Upper lobe of left lung (tissue), 6 donors: Measurements from ENCODE around the gene UGT1A6. TPM values are rescaled to one million over a fixed set of nuclear protein-coding genes. Genes with fewer than 3 reads are reported as not detected.

Experiments
- ATAC-seq, 2 donors: fragments of 200-7000 bp; cut with Tn5 transposase; one replicate each; pipeline ENCODE4 v1.9.1; 2022; ENCODE audit warnings: mild to moderate bottlenecking in 2 of 2, moderate library complexity in 2 of 2; ENCODE audit not compliant: low FRiP score in 2 of 2
- DNase-seq, 2 donors: peaks; one replicate each; pipeline ENCODE4 v3.0.0-alpha.2; 2019 to 2020
- H3K27ac ChIP-seq, 4 donors: fragments of 200-600 bp; sonication (generic); one replicate each; pipeline ENCODE4 v1.5.1; 2016 to 2019
- H3K27me3 ChIP-seq, 4 donors: fragments of 200-600 bp; sonication (generic); one replicate each; pipeline ENCODE4 v1.5.1; 2017 to 2019
- H3K36me3 ChIP-seq, 4 donors: fragments of 200-600 bp; sonication (generic); one replicate each; pipeline ENCODE4 v1.5.1; 2016 to 2019
- H3K4me1 ChIP-seq, 4 donors: fragments of 200-600 bp; sonication (generic); one replicate each; pipeline ENCODE4 v1.5.1; 2018 to 2019
- H3K4me3 ChIP-seq, 4 donors: fragments of 200-600 bp; sonication (generic); one replicate each; pipeline ENCODE4 v1.5.1; 2017 to 2019; ENCODE audit warnings: mild to moderate bottlenecking in 2 of 4, moderate library complexity in 1 of 4
- H3K9me3 ChIP-seq, 4 donors: fragments of 200-600 bp; sonication (generic); one replicate each; pipeline ENCODE4 v1.5.1; 2018 to 2019
- EP300 ChIP-seq, 4 donors: sonication (generic); formaldehyde crosslinking; IDR thresholded peaks; one replicate each; pipeline ENCODE4 v1.5.1; 2017; ENCODE audit warnings: antibody characterized with exemption in 4 of 4, control low read depth in 2 of 4
- POLR2A ChIP-seq, 4 donors: fragments of 450-650 bp; IDR thresholded peaks; one replicate each; pipeline ENCODE4 v1.5.1; 2016 to 2017; ENCODE audit warnings: antibody characterized with exemption in 4 of 4, mild to moderate bottlenecking in 2 of 4
- POLR2AphosphoS5 ChIP-seq, 2 donors: sonication (generic); formaldehyde crosslinking; IDR thresholded peaks; one replicate each; pipeline ENCODE4 v1.5.1; 2017; ENCODE audit warnings: antibody characterized with exemption in 2 of 2
- WGBS, 2 donors: methylation state at CpG; one replicate each; pipeline ENCODE4 v1.1.5; 2017 to 2018; 5-methylcytosine and 5-hydroxymethylcytosine counted together
- total RNA-seq, 6 donors: library from RNA; depleted of rRNA in 4 of 6; stranded (reverse); fragments of >200 nt in 4 of 6; gene quantifications; one replicate each; pipeline versions ENCODE4 v1.1.0 to v1.2.1, GENCODE V29; 2016 to 2021
- TF ChIP-seq, protein P1 (sequence below), 6 experiments: fragments of 450-650 bp in 4 of 6; fragments of 200-600 bp in 2 of 6; sonication (generic) in 2 of 6; IDR thresholded peaks; one replicate each; pipeline ENCODE4 v1.5.1; 2016 to 2019; ENCODE audit warnings: antibody characterized with exemption in 6 of 6
- donor health status: DM: no; HTN: no; CAD: no; lungs with moderate emphysema.
- donor health status: DM: no; HTN: yes; CAD: no; lungs with severe emphysema.

UGT1A6 gene
- total RNA-seq, 6 donors from 2014 or later, result 0.15 to 5.0 (median 0.33) TPM; not detected in 1

DNA sequence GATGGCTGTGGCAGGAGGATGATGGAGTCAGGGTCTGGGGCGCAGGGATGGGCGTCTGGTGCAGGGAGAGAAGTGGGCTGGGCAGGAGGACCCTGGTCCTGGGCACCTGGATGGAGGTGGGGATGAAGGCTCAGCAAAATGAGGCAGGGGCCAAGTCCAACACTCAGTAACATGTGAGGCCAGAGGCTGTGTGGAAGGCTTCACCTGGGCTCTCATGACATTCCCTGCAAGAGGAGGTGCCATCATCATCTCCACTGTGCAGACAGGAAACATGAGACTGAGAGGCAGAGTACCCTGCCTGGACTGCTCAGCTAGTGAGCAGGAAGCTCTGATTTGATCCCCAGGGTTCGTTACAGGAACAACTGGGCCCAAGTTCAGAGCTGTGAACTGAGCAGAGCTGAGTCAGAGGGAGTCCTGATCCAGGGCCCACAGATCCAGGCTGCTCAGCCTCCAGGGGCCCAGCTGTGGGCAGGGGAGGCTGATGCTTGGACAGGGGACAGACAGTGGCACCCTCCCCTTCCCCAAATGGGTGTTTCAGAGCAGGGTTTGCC lies 124.7 kb downstream of the UGT1A6 start:
- Histone ChIP-seq H3K4me1 (no peaks in the 10 kb centered on the region), H3K9me3 (no peaks in the 10 kb centered on the region), H3K36me3 (no peaks in the 10 kb centered on the region), H3K27ac (no peak overlapping the region), H3K4me3 (no peak overlapping the region), H3K27me3 (no peaks in the 10 kb centered on the region)
- TF ChIP-seq, protein P1, sequence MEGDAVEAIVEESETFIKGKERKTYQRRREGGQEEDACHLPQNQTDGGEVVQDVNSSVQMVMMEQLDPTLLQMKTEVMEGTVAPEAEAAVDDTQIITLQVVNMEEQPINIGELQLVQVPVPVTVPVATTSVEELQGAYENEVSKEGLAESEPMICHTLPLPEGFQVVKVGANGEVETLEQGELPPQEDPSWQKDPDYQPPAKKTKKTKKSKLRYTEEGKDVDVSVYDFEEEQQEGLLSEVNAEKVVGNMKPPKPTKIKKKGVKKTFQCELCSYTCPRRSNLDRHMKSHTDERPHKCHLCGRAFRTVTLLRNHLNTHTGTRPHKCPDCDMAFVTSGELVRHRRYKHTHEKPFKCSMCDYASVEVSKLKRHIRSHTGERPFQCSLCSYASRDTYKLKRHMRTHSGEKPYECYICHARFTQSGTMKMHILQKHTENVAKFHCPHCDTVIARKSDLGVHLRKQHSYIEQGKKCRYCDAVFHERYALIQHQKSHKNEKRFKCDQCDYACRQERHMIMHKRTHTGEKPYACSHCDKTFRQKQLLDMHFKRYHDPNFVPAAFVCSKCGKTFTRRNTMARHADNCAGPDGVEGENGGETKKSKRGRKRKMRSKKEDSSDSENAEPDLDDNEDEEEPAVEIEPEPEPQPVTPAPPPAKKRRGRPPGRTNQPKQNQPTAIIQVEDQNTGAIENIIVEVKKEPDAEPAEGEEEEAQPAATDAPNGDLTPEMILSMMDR (IDR thresholded peaks at IDR 0.05), result no peak
- TF ChIP-seq EP300 (IDR thresholded peaks at IDR 0.05), result no peak
- no peak for TF ChIP-seq POLR2A (IDR thresholded peaks at IDR 0.05)
- no peak for TF ChIP-seq POLR2AphosphoS5 (IDR thresholded peaks at IDR 0.05)
- 77 to 95% methylated on average over 2 to 3 of the region's 3 CpGs for WGBS, 2 donors
- DNase-seq, result peak in 1 of 2 donors; percentile 12
- ATAC-seq, result peak in 1 of 2 donors; percentile 20

DNA sequence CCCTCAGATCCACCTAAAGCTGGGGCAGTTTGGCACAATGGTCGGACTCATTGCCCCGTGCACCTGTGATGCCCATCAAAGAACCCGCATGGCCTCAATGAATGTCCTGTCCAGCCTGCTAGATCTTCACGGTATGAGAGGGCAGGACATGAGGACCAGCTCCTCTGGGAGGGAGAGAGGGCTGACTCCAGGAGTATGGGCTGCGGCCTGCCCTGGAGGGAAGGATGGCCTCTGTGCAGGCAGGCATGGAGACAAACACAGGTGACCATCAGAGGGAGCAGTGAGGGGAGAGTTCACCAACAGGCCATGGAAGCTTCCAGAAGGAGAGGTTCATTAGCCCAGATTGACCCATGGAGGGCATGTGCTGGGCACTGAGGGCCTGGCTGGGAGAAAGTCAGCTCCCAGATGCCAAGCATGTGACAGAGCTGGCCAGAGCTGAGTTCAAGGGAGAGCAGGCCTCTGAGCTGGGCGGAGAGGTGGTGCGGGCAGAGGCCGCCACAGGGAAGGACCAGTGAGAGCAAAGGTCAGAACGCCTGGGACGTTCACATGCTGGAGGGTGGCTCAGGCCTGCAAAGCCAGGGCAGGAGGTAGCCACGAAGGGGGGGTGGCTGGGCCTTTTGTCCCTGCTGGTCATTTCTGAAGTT lies 125.4 kb downstream of the UGT1A6 start:
- H3K9me3 ChIP-seq, result no peaks in the 10 kb centered on the region
- no peak overlapping the region for H3K27ac ChIP-seq
- 88 to 97% methylated on average over 7 to 11 of the region's 11 CpGs for WGBS, 2 donors
- no peaks in the 10 kb centered on the region for H3K4me1 ChIP-seq
- no peak for ATAC-seq
- H3K4me3 ChIP-seq, result no peak overlapping the region
- DNase-seq, result peak in 1 of 2 donors; percentile 14
- no peaks in the 10 kb centered on the region for H3K36me3 ChIP-seq
- no peaks in the 10 kb centered on the region for H3K27me3 ChIP-seq
- TF ChIP-seq POLR2AphosphoS5 (IDR thresholded peaks at IDR 0.05) (no peak), POLR2A (IDR thresholded peaks at IDR 0.05) (no peak), EP300 (IDR thresholded peaks at IDR 0.05) (no peak)

DNA sequence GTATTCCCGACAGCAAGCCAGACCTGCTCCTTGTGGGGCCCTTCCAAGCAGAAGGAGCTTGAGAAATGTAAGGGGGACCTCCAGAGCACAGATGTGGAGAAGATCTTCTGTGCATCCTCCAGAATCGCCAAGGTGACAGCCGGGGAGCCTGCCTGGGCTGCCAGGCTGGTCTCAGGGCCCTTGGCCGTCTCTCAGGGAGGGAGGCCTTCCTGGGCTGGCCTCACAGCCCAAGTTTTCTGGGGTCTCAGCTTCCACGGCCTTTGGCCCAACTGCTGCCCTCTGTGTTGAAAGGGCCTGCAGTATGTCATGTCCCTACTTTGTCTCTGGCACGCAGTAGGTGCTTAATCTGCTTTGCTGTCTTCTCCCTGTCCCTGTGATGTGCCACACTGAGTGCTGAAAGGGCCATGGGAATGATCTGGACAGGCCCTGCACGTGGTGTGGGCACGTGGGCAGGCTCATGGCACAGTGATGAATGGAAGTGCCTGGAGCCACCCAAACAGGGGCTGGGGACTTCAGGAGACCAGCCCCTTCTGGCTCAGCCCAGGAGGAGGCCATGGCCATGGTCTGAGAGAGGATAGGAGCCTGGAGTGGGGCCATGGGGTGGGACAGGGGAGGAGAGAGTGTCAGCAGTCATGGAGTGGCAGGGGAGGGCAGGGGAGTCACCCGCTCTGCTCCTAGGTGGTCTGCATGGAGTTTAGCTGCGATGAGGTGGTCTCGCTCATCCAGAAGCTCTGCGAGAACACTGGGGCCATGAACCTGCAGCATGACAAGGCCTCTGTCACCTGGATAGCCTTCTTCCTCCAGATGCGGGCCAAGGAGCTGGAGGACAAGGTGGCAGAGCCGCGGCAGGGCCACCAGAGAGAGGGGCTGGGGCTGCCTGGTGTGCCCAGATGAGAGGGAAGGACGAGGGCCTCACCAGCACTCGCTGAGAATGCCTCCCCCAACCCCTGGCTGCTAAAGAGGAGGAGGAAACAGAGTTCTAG lies 126.2 kb downstream of the UGT1A6 start:
- no peak for ATAC-seq
- TF ChIP-seq POLR2AphosphoS5 (IDR thresholded peaks at IDR 0.05), result no peak
- no peak for TF ChIP-seq POLR2A (IDR thresholded peaks at IDR 0.05)
- TF ChIP-seq, protein P1 (IDR thresholded peaks at IDR 0.05), result no peak
- no peak for TF ChIP-seq EP300 (IDR thresholded peaks at IDR 0.05)
- DNase-seq, result peak in 1 of 2 donors; percentile 13
- Histone ChIP-seq H3K4me3 (no peak overlapping the region), H3K4me1 (no peaks in the 10 kb centered on the region), H3K36me3 (no peaks in the 10 kb centered on the region), H3K27ac (no peak overlapping the region), H3K9me3 (no peaks in the 10 kb centered on the region), H3K27me3 (no peaks in the 10 kb centered on the region)
- WGBS, 2 donors, result 74 to 93% methylated on average over 8 to 17 of the region's 17 CpGs

DNA sequence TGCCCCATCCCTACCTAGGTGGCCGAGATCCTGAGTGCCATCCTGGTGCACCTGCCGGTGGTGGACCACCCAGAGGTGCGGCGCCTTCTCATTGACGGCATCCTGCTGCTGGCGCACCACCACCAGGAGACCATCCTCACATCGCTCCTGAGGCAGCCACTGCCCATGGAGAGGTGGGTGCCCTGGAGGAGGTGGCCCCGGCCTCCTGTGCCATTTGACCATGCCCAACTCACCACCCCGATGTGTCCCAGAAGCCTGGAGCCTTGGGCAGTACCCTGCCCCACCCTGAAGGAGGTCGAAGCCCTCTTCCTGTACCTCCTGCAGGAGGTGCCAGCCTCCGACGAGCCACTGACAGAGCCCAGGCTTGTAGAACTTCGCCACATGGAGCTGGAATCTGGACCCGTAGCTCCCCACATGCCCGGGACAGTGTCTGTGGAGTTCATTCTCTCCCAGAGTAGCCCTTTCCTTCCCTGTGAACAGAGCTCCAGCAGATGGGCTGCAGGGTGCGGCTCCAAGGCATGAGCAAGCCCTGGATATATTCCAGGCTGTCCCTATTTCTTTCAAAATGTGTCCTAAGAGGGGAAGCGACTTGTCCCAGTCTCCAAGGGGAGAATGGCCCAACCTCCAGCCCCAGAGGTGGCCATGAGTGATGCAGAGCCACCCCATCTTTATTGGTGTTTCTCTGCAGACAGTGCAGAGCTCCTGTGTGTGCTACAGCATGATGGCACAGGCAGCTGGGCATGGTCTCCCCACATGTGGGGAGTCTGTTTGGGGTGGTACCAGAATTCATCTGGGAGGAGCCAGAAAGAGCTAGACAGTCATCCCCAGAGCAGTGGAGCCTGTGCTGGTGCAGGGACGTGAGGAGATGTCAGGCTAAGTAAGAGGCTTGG lies 127.4 kb downstream of the UGT1A6 start:
- Histone ChIP-seq H3K4me1 (no peaks in the 10 kb centered on the region), H3K9me3 (no peaks in the 10 kb centered on the region), H3K4me3 (no peak overlapping the region), H3K27me3 (no peaks in the 10 kb centered on the region), H3K27ac (no peak overlapping the region), H3K36me3 (no peaks in the 10 kb centered on the region)
- TF ChIP-seq POLR2AphosphoS5 (IDR thresholded peaks at IDR 0.05) (no peak), EP300 (IDR thresholded peaks at IDR 0.05) (no peak), POLR2A (IDR thresholded peaks at IDR 0.05) (no peak)
- TF ChIP-seq, protein P1 (IDR thresholded peaks at IDR 0.05), result no peak
- peak; percentile 10 to 59 for DNase-seq
- ATAC-seq, result peak in 1 of 2 donors; percentile 23
- 83 to 89% methylated on average over 6 to 18 of the region's 18 CpGs for WGBS, 2 donors
